Activated CD8-positive, alpha-beta memory T cell treated with anti-CD3 and anti-CD28 coated beads, Interleukin-2, amount 10 ng/mL, durations not matched to agents 7 days and 5 days (primary cell): Measurements from ENCODE around the gene SH3YL1. TPM values are rescaled to one million over a fixed set of nuclear protein-coding genes. Genes with fewer than 3 reads are reported as not detected.
"Not testable (repeated sequence)": the region's sequence is repeated elsewhere in the genome, so short reads cannot be mapped to it uniquely, and the experiment has no call there.

Source experiments
- ATAC-seq: fragments of 150-1000 bp; cut with Tn5 transposase; one replicate; pipeline ENCODE4 v1.10.0; 2021; ENCODE audit warnings: moderate library complexity
- CTCF ChIA-PET: fragments of 350-600 bp; sonication (Branson Sonifier 250); formaldehyde crosslinking; loops from one replicate; lab custom pipeline; 2021; ENCODE audit warnings: antibody characterized with exemption; lab: Charles Lee
- DNase-seq: peaks from one replicate; pipeline ENCODE4 v3.0.0-alpha.2; 2020
- H3K27ac Mint-ChIP-seq: one replicate; pipeline ENCODE4 v1.8.0; 2021; ENCODE audit warnings: mild to moderate bottlenecking, mixed read lengths
- H3K27me3 Mint-ChIP-seq: one replicate; pipeline ENCODE4 v1.8.0; 2021; ENCODE audit warnings: mixed read lengths
- H3K36me3 Mint-ChIP-seq: one replicate; pipeline ENCODE4 v1.8.0; 2021; ENCODE audit warnings: mild to moderate bottlenecking, mixed read lengths
- H3K4me1 Mint-ChIP-seq: one replicate; pipeline ENCODE4 v1.8.0; 2021; ENCODE audit warnings: mixed read lengths
- H3K4me3 Mint-ChIP-seq: one replicate; pipeline ENCODE4 v1.8.0; 2021; ENCODE audit warnings: mild to moderate bottlenecking, moderate library complexity, mixed read lengths
- H3K9me3 Mint-ChIP-seq: one replicate; pipeline ENCODE4 v1.8.0; 2022; ENCODE audit warnings: low read depth, mixed read lengths
- total RNA-seq, 2 experiments: library from RNA; stranded (reverse); gene quantifications; one replicate each; pipeline ENCODE4 v1.2.3, GENCODE V29; 2021

SH3YL1 gene
- total RNA-seq, 2 experiments from 2014 or later, result 14.5 to 17.9 TPM

DNA sequence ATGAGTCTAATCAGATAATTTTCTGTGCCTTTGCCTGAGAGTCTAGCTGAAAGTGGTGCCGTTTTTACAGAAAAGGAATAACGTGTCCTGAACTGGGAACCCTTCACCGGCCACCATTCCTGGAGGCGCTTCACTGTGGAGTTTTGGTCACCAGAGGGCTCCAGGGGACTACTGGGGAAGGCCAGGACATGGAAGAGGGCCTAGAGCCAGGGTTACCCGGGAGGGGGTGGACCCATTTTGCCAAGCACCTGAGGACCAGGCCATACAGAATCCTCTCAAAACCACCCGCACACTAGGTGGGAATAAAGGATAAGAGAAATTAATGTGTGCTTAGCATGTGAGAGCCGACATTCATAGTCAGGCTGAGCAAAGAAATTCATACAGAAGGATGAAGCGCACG, 91.7 kb downstream of the SH3YL1 start:
- not testable (repeated sequence) for ATAC-seq, H3K4me3 Mint-ChIP-seq, H3K36me3 Mint-ChIP-seq, H3K27ac Mint-ChIP-seq, DNase-seq, H3K9me3 Mint-ChIP-seq
- CTCF ChIA-PET, result interaction anchor here (1.2 kb wide), 1 partner anchor 68 kb away, joined by 3 read pairs; no protein-coding TSS in a partner anchor
- peaks cover 27% of the 10 kb centered on the region for H3K27me3 Mint-ChIP-seq
- peaks cover 22% of the 10 kb centered on the region for H3K4me1 Mint-ChIP-seq

GRCh38 chr2:169741-170140, 94.1 kb downstream of the SH3YL1 start:
- H3K36me3 Mint-ChIP-seq, result peaks cover 2% of the 10 kb centered on the region
- H3K4me3 Mint-ChIP-seq, result no peak overlapping the region
- DNase-seq, result no peak
- ATAC-seq, result no peak
- H3K27ac Mint-ChIP-seq, result no peak overlapping the region
- CTCF ChIA-PET, result no interaction called here
- no peaks in the 10 kb centered on the region for H3K4me1 Mint-ChIP-seq
- no peaks in the 10 kb centered on the region for H3K9me3 Mint-ChIP-seq
- peaks cover 18% of the 10 kb centered on the region for H3K27me3 Mint-ChIP-seq

Other genes starting within 250 kb of the SH3YL1 start
- 1 to 10 TPM in 1 of 2 experiments, under 1 TPM in 1; 0.37 to 2.1 TPM for gene FAM110C, start 217.5 kb downstream of the SH3YL1 start, total RNA-seq
- gene ACP1, start 915 bp upstream of the SH3YL1 start, total RNA-seq, result 100 to 1,000 TPM in 1 of 2 experiments, 10 to 100 TPM in 1; 95.2 to 113 TPM
- gene ALKAL2, start 24.1 kb upstream of the SH3YL1 start, total RNA-seq, result not detected